Transverse colon (tissue), 4 donors: ENCODE data around the gene LHFPL3. TPM values are rescaled to one million over a fixed set of nuclear protein-coding genes. Genes with fewer than 3 reads are reported as not detected.
A peak's percentile ranks its signal among the peaks of the same experiment; 100 is the strongest.

Experiments
- DNase-seq: peaks from one replicate; pipeline ENCODE4 v3.0.0-alpha.2; 2019
- H3K27ac ChIP-seq, 4 donors: fragments of 200-600 bp; sonication (generic); 2 replicates each; pipeline ENCODE4 v1.5.1; 2016 to 2018; ENCODE audit warnings: inconsistent platforms in 4 of 4
- H3K27me3 ChIP-seq: fragments of 200-600 bp; sonication (generic); 2 replicates; pipeline ENCODE4 v1.5.1; 2017; ENCODE audit warnings: inconsistent platforms
- H3K36me3 ChIP-seq, 4 donors: fragments of 200-600 bp; sonication (generic); 2 replicates each; pipeline ENCODE4 v1.5.1; 2017 to 2019; ENCODE audit warnings: inconsistent platforms in 4 of 4
- H3K4me1 ChIP-seq, 4 donors: fragments of 200-600 bp; sonication (generic); 2 replicates each; pipeline ENCODE4 v1.5.1; 2017 to 2020; ENCODE audit warnings: inconsistent platforms in 4 of 4
- H3K4me3 ChIP-seq, 4 donors: fragments of 200-600 bp; sonication (generic); 1 replicate in 1 of 4; 2 replicates in 3 of 4; pipeline versions ENCODE4 v1.5.1 to v1.6.1; 2017 to 2019; ENCODE audit warnings: inconsistent platforms in 4 of 4
- H3K9me3 ChIP-seq, 2 donors: fragments of 200-600 bp; sonication (generic); 2 replicates each; pipeline ENCODE4 v1.5.1; 2017 to 2019; ENCODE audit warnings: inconsistent platforms in 2 of 2
- EP300 ChIP-seq: sonication (generic); formaldehyde crosslinking; IDR thresholded peaks from one replicate; pipeline ENCODE4 v1.6.1; 2017; ENCODE audit warnings: antibody characterized with exemption, low read depth
- POLR2A ChIP-seq: fragments of 450-650 bp; IDR thresholded peaks from one replicate; pipeline ENCODE4 v1.6.1; 2016; ENCODE audit warnings: antibody characterized with exemption, mild to moderate bottlenecking, moderate library complexity
- POLR2AphosphoS5 ChIP-seq, 3 donors: sonication (generic); formaldehyde crosslinking; IDR thresholded peaks; one replicate each; pipeline ENCODE4 v1.6.1; 2016; ENCODE audit warnings: antibody characterized with exemption in 3 of 3
- WGBS, 2 donors: methylation state at CpG; one replicate each; pipeline ENCODE4 v1.1.5; 2018; ENCODE audit warnings: low coverage in 1 of 2; 5-methylcytosine and 5-hydroxymethylcytosine counted together
- in situ Hi-C, 4 donors: fragments of 200-750 bp; cut with MboI; loops; one replicate each; pipeline versions ENCODE4 v1.15.0 to v1.15.1; 2017; ENCODE audit warnings: low sequenced_read_pairs in 3 of 4, low pct_ligation_motif_present in 1 of 4, low pct_unique_long_range_greater_than_20kb in 1 of 4
- intact Hi-C: fragments of 100-400 bp; cut with DNase I; formaldehyde crosslinking; loops from one replicate; pipeline ENCODE4 v1.15.1; 2023; ENCODE audit warnings: low total_unique reads
- total RNA-seq, 4 donors: library from RNA; depleted of rRNA; stranded (reverse); fragments of >200 nt; gene quantifications; one replicate each; pipeline ENCODE4 v1.1.0, GENCODE V29; 2016
- TF ChIP-seq, protein P1 (sequence below), 5 experiments: fragments of 200-600 bp in 3 of 5; fragments of 450-650 bp in 2 of 5; sonication (generic) in 3 of 5; IDR thresholded peaks; 1 replicate in 2 of 5; 2 replicates in 3 of 5; pipeline ENCODE4 v1.5.1; 2016 to 2017; ENCODE audit warnings: antibody characterized with exemption in 5 of 5, inconsistent platforms in 3 of 5, mild to moderate bottlenecking in 2 of 5, moderate library complexity in 1 of 5

Gene LHFPL3
- total RNA-seq, 4 donors from 2014 or later = 0.27 to 0.80 (median 0.32) TPM; not detected in 1

DNA sequence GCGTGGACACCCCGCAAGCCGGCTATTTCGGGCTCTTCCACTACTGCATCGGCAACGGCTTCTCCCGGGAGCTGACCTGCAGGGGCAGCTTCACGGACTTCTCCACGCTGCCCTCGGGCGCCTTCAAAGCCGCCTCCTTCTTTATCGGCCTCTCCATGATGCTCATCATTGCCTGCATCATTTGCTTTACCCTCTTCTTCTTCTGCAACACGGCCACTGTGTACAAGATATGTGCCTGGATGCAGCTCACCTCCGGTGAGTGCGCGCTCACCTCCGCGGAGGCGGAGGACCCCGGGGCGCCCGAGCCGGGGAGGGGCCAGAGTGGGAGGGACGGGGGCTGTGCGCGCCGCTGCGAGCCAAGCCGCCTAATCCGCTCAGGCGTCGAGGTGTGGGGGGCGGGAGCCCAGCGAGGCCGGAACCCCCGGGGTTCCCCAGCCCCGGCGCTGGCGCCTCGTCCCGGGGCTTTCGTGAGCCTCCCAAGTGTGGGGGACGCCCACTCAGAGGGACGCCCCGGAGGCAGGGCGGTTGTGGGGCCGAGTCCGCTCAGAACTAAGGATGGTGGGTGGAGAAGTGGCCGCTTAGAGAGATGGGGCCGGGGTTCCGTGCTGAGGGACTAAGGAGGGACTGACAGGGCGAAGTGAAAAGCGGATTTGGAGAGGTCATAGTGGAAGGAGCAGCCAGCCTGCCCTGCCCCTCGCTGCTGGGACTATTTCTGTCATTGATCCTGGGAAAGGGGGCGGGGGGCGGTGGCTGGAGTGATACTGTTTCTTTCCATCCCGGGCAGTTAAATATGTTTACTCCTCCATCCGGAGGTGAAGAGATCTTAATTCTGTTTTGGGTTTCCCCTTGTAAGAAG lies 795 bp downstream of the LHFPL3 start:
- 3 to 5% methylated on average over 4 to 42 of the region's 59 CpGs for WGBS, 2 donors
- intact Hi-C loops (no loop called here), in situ Hi-C loops (no loop called here)
- Histone ChIP-seq H3K36me3 (no peaks in the 10 kb centered on the region), H3K27me3 (peaks cover 87% of the 10 kb centered on the region), H3K4me1 (peaks cover 0 to 17% (median 9%) of the 10 kb centered on the region in 4 donors), H3K4me3 (peak overlapping the region in 2 of 4 donors; percentile 25 to 44), H3K9me3 (no peaks in the 10 kb centered on the region), H3K27ac (no peak overlapping the region)
- DNase-seq = no peak
- TF ChIP-seq EP300 (no peak), POLR2AphosphoS5 (IDR thresholded peaks at IDR 0.05) (no peak), POLR2A (no peak)
- TF ChIP-seq, protein P1, sequence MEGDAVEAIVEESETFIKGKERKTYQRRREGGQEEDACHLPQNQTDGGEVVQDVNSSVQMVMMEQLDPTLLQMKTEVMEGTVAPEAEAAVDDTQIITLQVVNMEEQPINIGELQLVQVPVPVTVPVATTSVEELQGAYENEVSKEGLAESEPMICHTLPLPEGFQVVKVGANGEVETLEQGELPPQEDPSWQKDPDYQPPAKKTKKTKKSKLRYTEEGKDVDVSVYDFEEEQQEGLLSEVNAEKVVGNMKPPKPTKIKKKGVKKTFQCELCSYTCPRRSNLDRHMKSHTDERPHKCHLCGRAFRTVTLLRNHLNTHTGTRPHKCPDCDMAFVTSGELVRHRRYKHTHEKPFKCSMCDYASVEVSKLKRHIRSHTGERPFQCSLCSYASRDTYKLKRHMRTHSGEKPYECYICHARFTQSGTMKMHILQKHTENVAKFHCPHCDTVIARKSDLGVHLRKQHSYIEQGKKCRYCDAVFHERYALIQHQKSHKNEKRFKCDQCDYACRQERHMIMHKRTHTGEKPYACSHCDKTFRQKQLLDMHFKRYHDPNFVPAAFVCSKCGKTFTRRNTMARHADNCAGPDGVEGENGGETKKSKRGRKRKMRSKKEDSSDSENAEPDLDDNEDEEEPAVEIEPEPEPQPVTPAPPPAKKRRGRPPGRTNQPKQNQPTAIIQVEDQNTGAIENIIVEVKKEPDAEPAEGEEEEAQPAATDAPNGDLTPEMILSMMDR (IDR thresholded peaks at IDR 0.05) = no peak

- no peaks in the 10 kb centered on the region for H3K4me1 ChIP-seq
- no peak overlapping the region for H3K27ac ChIP-seq
- H3K36me3 ChIP-seq = no peaks in the 10 kb centered on the region
- TF ChIP-seq EP300 (no peak), POLR2A (no peak), POLR2AphosphoS5 (IDR thresholded peaks at IDR 0.05) (no peak)
- TF ChIP-seq, protein P1 (IDR thresholded peaks at IDR 0.05) = no peak
- H3K27me3 ChIP-seq = no peaks in the 10 kb centered on the region
- in situ Hi-C loops (no loop called here), intact Hi-C loops (no loop called here)
- H3K4me3 ChIP-seq = no peak overlapping the region
- WGBS, 2 donors = 6 to 25% methylated on average over 2 of the region's 2 CpGs
- no peak for DNase-seq
- no peaks in the 10 kb centered on the region for H3K9me3 ChIP-seq
Observed at GRCh38 chr7:104341546-104341945, 13.1 kb downstream of the LHFPL3 start.

GRCh38 chr7:104352736-104353135 lies 24.3 kb downstream of the LHFPL3 start:
- Histone ChIP-seq H3K27me3 (no peaks in the 10 kb centered on the region), H3K36me3 (no peaks in the 10 kb centered on the region), H3K4me3 (no peak overlapping the region), H3K4me1 (no peaks in the 10 kb centered on the region), H3K9me3 (no peaks in the 10 kb centered on the region), H3K27ac (no peak overlapping the region)
- in situ Hi-C loops (no loop called here), intact Hi-C loops (no loop called here)
- no peak for DNase-seq
- WGBS, 2 donors = 29 to 55% methylated on average over 1 to 6 of the region's 6 CpGs
- TF ChIP-seq POLR2AphosphoS5 (IDR thresholded peaks at IDR 0.05) (no peak), EP300 (no peak), POLR2A (no peak)
- TF ChIP-seq, protein P1 (IDR thresholded peaks at IDR 0.05) = no peak

- Histone ChIP-seq H3K36me3 (no peaks in the 10 kb centered on the region), H3K4me3 (no peak overlapping the region), H3K27ac (no peak overlapping the region), H3K27me3 (no peaks in the 10 kb centered on the region), H3K9me3 (no peaks in the 10 kb centered on the region), H3K4me1 (no peaks in the 10 kb centered on the region)
- TF ChIP-seq EP300 (no peak), POLR2A (no peak), POLR2AphosphoS5 (IDR thresholded peaks at IDR 0.05) (no peak)
- TF ChIP-seq, protein P1 (IDR thresholded peaks at IDR 0.05) = no peak
- no peak for DNase-seq
- intact Hi-C loops = no loop called here
- in situ Hi-C loops = no loop called here
- 71 to 73% methylated on average over 4 of the region's 4 CpGs for WGBS, 2 donors
Observed at GRCh38 chr7:104357166-104357565, 28.8 kb downstream of the LHFPL3 start.
